Measurements from ENCODE around the gene MST1. TPM values are rescaled to one million over a fixed set of nuclear protein-coding genes. Genes with fewer than 3 reads are reported as not detected.

Gene MST1
- total and polyA plus RNA-seq, 2 of the 8 experiments (the other 6 are each of a cell fraction or from before 2014, with no cell fraction given): 6.2 to 9.5 TPM

DNA sequence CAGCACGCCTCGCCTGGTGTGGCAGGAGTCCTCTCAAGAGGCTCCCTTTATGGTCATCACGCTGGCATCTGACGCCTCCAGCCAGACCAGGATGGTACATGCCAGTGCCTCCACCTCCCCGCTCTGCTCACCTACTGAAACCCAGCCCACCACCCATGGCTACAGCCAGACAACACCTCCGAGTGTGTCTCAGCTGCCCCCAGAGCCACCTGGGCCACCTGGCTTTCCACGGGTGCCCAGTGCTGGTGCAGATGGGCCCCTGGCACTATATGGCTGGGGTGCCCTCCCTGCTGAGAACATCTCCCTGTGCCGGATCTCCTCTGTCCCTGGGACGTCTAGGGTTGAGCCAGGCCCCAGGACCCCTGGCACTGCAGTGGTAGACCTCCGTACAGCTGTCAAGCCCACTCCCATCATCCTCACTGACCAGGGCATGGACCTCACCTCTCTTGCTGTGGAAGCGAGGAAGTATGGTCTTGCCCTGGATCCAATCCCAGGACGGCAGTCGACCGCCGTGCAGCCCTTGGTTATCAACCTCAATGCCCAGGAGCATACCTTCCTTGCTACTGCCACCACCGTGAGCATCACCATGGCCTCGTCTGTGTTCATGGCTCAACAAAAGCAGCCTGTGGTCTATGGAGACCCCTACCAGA lies 35.0 kb downstream of the MST1 start (continued):
- TF ChIP-seq PHF8 (conservative IDR thresholded peaks at IDR 0.05; ENCODE audit: low read depth, low read length) (no peak), POLR2A (IDR thresholded peaks at IDR 0.05; ENCODE audit: control extremely low read depth in 1 of 2, low read depth in 2 of 2, low read length in 2 of 2) (no peak), SIRT6 (IDR thresholded peaks at IDR 0.05; ENCODE audit: low read length) (no peak), SIN3A (conservative IDR thresholded peaks at IDR 0.05 in 1 of 2, IDR thresholded peaks at IDR 0.05 in 1 of 2; ENCODE audit: low read depth in 1 of 2, low read length in 2 of 2) (no peak), GABPA (IDR thresholded peaks at IDR 0.05; ENCODE audit: borderline replicate concordance, insufficient read depth, low read length) (no peak), JUN (IDR thresholded peaks at IDR 0.05; ENCODE audit: low read depth, low read length) (no peak), RBBP5 (IDR thresholded peaks at IDR 0.05; ENCODE audit: borderline replicate concordance, low read depth, low read length) (no peak), JUND (IDR thresholded peaks at IDR 0.05; ENCODE audit: low read length) (no peak)
